NB4 (cell line): Measurements from ENCODE around the gene PSKH1.

Source experiments
- DNase-seq: peaks from one replicate; pipeline ENCODE4 v3.0.0; 2010; ENCODE audit warnings: low read depth
- H3K4me3 ChIP-seq: one replicate; pipeline ENCODE4 v1.5.1; 2011; ENCODE audit warnings: mild to moderate bottlenecking, low read depth, low read length, moderate library complexity
- MYC ChIP-seq: IDR thresholded peaks from 2 replicates; pipeline ENCODE4 v1.6.1; 2011; ENCODE audit warnings: low read depth, low read length
- POLR2A ChIP-seq: IDR thresholded peaks from 2 replicates; pipeline ENCODE4 v1.6.1; 2011; ENCODE audit warnings: mild to moderate bottlenecking; ENCODE audit not compliant: insufficient read length; ENCODE audit errors: extremely low read depth
- TF ChIP-seq, protein P1 (sequence below): IDR thresholded peaks from one replicate; pipeline ENCODE4 v1.5.1; 2012; ENCODE audit warnings: low read depth, low read length
- TF ChIP-seq, protein P2 (sequence below): IDR thresholded peaks from 2 replicates; pipeline ENCODE4 v1.6.1; 2011; ENCODE audit warnings: low read depth, low read length

PSKH1 gene

DNA sequence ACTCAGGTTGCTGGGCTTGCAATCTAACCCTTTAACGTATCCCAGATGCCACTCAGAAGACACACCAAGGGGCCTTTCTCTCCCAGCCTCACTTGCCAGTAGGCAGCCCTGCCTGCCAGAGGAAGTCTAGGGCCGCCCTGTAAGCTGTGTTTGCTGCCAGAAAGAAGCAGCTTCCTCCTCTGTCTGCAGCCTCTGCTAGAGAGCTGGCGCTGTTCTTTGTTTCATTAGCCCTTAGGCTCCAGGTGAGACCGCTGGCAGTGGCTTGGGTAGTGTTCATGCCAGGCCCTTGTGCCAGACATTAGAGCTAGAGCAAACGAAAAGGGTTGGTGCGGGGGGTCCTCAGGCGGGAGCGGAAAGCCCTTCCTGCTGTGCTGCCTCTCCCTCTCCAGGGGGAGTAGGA lies 29.7 kb downstream of the PSKH1 start:
- TF ChIP-seq, protein P1, sequence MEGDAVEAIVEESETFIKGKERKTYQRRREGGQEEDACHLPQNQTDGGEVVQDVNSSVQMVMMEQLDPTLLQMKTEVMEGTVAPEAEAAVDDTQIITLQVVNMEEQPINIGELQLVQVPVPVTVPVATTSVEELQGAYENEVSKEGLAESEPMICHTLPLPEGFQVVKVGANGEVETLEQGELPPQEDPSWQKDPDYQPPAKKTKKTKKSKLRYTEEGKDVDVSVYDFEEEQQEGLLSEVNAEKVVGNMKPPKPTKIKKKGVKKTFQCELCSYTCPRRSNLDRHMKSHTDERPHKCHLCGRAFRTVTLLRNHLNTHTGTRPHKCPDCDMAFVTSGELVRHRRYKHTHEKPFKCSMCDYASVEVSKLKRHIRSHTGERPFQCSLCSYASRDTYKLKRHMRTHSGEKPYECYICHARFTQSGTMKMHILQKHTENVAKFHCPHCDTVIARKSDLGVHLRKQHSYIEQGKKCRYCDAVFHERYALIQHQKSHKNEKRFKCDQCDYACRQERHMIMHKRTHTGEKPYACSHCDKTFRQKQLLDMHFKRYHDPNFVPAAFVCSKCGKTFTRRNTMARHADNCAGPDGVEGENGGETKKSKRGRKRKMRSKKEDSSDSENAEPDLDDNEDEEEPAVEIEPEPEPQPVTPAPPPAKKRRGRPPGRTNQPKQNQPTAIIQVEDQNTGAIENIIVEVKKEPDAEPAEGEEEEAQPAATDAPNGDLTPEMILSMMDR: no peak
- TF ChIP-seq MYC (no peak), POLR2A (no peak)
- TF ChIP-seq, protein P2, sequence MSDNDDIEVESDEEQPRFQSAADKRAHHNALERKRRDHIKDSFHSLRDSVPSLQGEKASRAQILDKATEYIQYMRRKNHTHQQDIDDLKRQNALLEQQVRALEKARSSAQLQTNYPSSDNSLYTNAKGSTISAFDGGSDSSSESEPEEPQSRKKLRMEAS: no peak
- no peak for DNase-seq
- no peak overlapping the region for H3K4me3 ChIP-seq

DNA sequence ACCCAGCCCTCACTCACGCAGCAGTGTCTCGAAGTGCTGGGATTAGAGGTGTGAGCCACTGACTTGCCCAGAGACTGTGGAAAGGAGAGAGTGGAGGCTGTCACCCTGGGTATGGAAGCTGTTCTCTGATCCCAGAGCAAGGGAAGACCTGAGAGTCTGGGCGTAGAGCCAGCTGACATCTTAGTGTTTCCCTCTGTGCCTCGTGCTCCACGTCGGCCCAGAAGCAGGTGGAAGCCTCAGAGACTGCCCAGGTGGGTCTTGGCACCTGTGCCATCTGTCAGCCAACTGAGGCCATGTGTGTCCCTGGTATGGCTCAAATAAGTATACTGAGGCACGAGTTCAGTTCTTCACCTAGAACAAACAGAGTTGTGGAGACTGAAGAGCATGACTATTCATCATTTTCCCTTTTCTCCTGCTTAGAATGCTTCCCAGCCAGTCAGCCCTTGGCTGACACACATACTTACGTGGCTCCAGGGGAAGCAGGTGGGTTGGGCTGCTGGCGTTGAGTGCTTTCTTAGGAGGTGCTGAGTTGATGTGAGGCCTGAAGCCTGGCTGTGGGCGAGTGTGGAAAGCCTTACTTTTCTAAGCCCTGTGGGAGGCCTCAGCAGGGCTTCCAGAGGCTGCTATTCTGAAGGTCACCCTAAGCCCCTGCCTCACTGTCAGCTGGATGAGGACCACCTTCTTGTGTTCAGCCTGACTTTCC lies 30.5 kb downstream of the PSKH1 start:
- H3K4me3 ChIP-seq: no peak overlapping the region
- TF ChIP-seq, protein P2: no peak
- TF ChIP-seq POLR2A (no peak), MYC (no peak)
- TF ChIP-seq, protein P1: no peak
- no peak for DNase-seq

DNA sequence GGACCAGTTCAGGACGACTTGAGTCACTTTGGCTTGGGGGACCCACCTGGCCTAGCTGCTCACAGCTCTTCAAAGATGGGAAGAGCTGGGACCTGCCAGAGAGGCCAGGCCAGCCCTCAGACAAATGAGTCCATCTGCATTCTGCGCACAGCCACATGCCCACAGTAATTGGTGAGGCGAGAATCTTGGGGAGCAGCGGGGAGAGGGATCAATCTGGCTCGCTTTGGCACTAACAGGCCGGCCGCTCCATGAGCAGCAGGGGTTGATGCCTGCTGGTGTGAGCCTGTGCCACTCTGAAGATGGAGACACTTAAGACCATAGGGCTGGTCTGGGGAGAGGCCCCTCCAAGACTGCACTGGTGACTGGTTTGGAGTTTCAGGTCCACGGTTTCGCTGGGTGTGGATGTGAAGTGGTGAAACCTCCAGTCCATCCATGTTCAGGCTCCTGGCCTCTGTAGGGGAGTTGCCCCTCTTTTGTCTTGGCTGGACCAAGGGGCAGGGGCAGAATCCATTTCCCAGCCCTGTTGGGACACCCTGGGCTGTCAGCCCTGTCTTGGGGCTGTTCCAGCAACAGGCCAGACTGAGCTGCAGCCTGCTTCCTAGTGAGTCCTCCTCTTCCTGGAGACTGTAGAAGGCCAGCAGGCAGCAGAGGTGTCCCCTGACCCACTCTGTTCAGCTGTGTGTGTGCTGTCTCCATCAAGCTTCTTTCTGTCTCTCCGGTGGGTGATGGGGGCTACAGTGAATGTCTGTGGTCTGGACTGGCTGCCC lies 31.3 kb downstream of the PSKH1 start:
- no peak for DNase-seq
- no peak for TF ChIP-seq MYC
- TF ChIP-seq, protein P2: no peak
- no peak for TF ChIP-seq POLR2A
- TF ChIP-seq, protein P1: no peak
- H3K4me3 ChIP-seq: no peak overlapping the region

DNA sequence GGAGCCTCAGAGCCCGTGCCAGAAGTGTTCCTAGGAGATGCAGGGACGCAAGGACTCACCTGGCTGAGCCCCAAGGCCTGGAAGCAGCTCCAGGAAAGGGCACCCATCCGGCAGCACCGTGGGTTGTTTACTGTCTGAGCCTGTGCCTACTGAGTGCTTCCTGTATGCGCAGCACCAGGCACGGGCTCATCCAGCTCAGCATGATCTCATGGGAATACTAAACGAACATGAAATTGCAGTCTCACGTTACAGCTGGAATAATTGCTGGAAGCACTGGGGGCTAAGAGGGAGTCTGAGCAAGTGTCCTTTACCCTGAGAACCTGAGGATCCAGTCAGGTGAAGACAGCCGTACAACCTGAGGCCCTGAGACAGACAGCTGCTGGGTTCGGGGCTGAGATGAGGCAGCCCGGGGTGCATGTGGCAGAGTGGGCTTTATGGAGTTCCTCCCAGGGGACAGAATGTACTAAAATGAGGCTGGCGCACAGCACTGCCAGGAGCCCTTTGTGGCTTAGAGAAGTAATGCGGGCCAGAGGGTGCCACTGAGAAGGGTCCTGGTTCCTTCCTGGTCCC lies 33.2 kb downstream of the PSKH1 start:
- DNase-seq: peak; percentile 58
- no peak overlapping the region for H3K4me3 ChIP-seq
- TF ChIP-seq, protein P2: no peak
- TF ChIP-seq POLR2A: no peak
- TF ChIP-seq MYC: no peak
- TF ChIP-seq, protein P1: peak; percentile 31

DNA sequence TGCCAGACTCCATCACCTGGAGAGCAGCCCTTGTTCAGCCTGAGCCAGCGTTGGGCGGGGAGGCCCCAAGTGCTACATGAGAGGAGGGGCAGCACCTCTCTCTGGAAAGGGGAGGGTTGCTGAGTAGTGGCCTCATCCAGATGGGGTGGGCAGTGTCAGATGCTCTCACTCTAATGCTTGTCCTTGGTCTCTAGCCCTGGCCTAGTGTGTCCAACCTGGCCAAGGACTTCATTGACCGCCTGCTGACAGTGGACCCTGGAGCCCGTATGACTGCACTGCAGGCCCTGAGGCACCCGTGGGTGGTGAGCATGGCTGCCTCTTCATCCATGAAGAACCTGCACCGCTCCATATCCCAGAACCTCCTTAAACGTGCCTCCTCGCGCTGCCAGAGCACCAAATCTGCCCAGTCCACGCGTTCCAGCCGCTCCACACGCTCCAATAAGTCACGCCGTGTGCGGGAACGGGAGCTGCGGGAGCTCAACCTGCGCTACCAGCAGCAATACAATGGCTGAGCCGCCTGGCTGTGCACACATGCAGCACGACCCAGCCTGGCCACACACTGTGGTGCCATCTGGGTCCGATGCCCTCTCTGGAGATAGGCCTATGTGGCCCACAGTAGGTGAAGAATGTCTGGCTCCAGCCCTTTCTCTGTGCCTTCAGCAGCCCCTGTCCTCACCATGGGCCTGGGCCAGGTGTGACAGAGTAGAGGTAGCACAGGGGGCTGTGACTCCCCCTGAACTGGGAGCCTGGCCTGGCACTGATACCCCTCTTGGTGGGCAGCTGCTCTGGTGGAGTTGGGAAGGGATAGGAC lies 34.3 kb downstream of the PSKH1 start:
- H3K4me3 ChIP-seq: no peak overlapping the region
- DNase-seq: no peak
- TF ChIP-seq POLR2A: no peak
- TF ChIP-seq, protein P1: no peak
- TF ChIP-seq MYC: no peak
- TF ChIP-seq, protein P2: no peak
